Measurements from ENCODE around the gene P2RY2.

Gene P2RY2

DNA sequence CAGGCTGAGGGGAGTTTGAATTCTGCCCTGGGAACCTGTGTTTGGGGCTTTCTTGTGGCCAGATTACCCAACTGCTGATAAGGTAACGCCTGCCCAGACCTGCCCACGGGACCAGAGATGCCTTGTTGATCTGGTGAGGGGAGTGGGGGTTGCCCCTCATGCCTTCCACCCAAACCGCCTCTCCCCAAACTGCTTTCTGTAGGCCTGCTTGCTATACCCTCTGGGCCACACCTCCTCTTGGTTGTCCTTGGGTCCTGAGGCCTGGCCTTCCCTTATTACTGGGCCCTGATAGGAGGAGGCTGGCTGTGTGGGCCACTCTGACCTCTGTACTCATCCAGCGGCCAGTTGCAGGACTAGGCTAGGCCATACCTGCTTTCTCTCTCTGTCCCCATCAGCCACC is 3.4 kb downstream of the P2RY2 start:
- H3K4me3 ChIP-seq (ENCODE audit: low read depth, low read length): no peak overlapping the region
- DNase-seq (ENCODE audit: low read depth): no peak

GRCh38 chr11:73221996-73222395 is 3.9 kb downstream of the P2RY2 start:
- H3K4me3 ChIP-seq (ENCODE audit: low read depth, low read length): no peak overlapping the region
- DNase-seq (ENCODE audit: low read depth): no peak
- TF ChIP-seq CTCF (IDR thresholded peaks at IDR 0.05; ENCODE audit: control insufficient read depth, extremely low read depth, insufficient read depth): no peak

More for the DNA sequence above, 3.4 kb downstream of the P2RY2 start:
- no peak for TF ChIP-seq CTCF (IDR thresholded peaks at IDR 0.05; ENCODE audit: control insufficient read depth, extremely low read depth, insufficient read depth)

DNA sequence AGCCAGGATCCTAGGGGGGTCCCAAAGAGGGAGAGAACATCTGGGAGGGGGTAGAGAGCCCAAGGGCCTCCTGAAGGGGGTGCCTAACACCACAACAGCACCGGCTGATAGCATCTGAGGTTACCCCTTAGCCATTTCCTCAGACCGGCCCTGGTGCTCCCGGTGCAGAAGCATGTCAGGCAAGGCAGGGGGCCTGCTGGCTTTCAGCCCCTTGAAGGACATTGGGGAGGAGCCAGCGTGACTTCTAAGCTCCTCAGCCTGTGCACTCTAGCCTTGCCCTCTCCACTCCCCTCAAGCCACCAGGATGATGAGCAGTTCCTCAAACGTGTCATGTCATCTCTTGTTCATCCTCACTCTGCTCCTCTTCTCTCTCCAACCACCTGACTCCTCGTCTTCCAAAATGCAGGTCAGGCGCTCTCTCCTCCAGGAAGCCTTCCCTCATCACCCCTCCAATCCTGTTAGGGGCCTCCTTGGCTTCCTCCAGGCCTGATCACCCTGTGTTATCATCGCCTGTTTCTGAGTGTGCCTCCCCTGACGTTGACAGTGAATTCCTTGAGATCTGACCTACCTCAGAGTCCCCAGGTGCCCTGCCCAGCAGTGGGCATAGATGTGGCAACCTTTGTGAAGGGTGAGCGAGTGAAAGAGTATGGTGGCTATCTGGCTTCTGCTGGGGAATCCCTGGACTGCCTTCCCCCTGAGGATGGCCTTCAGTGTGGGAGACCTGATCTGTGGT is 6.1 kb downstream of the P2RY2 start:
- no peak for TF ChIP-seq CTCF (IDR thresholded peaks at IDR 0.05; ENCODE audit: control insufficient read depth, extremely low read depth, insufficient read depth)
- no peak overlapping the region for H3K4me3 ChIP-seq (ENCODE audit: low read depth, low read length)
- DNase-seq (ENCODE audit: low read depth): no peak

- H3K4me3 ChIP-seq (ENCODE audit: low read depth, low read length): no peak overlapping the region
- no peak for TF ChIP-seq CTCF (IDR thresholded peaks at IDR 0.05; ENCODE audit: control insufficient read depth, extremely low read depth, insufficient read depth)
- DNase-seq (ENCODE audit: low read depth): no peak
Observed at GRCh38 chr11:73225001-73225686, 7.1 kb downstream of the P2RY2 start.

DNA sequence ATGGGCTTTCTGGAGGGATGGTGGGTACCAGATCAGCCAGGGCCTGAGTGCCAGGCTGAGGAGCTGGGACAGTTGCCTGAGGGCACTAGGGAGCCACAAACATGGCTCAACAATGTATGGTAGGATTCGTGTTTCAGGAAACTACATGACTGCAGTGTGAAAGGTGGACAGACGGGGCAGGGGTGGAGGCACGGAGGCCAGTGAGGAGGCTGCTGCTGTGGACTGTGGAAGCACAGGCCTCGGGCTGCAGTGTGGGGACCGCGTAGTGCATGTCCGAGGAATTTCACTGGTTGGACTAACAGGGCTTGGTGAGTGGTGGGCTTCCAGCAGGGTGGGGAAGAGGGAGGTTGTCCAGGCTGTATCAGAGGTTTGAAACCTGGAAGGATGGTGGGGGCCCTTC is 7.8 kb downstream of the P2RY2 start:
- TF ChIP-seq CTCF (IDR thresholded peaks at IDR 0.05; ENCODE audit: control insufficient read depth, extremely low read depth, insufficient read depth): no peak
- no peak overlapping the region for H3K4me3 ChIP-seq (ENCODE audit: low read depth, low read length)
- no peak for DNase-seq (ENCODE audit: low read depth)

DNA sequence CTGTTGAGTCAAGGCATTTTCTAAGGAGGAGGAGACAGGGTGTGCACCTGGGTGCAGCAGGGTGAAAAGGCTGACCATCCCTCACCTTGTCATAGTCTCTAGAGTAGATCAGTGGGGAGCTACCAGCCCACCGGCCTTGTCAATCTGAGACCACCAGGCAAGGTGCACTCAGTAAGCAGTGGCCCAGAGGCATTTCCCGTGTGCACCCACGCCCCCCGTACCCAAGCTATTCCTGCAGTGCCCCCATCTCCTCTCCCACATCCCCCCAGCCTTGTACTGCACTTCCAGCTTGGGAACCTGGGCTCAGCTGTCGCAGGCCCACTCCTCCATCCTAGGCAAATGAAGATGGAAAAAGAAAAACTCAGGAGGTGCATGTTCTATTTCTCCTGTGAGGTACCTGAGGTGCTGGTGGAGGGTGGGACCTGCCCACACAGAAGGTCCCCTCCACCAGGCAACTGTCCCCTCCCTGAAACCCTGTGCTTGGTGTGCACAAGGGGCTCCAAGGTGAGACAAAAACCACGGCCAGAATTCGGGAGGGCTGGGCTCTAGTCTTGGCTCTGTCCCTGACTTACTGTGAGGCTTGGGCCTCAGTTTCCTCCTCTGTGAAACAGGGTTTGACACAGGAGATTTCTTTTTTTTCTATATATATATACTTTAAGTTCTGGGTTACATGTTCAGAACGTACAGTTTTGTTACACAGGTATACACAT is 8.4 kb downstream of the P2RY2 start:
- TF ChIP-seq CTCF (IDR thresholded peaks at IDR 0.05; ENCODE audit: control insufficient read depth, extremely low read depth, insufficient read depth): no peak
- H3K4me3 ChIP-seq (ENCODE audit: low read depth, low read length): no peak overlapping the region
- DNase-seq (ENCODE audit: low read depth): no peak
